GM12874 (cell line): ENCODE data around the gene MICAL2.

Source experiments
- TF ChIP-seq, protein P1 (sequence below): IDR thresholded peaks from 2 replicates; pipeline ENCODE4 v1.5.1; 2011; ENCODE audit warnings: low read depth, mild to moderate bottlenecking, control low read depth, low read length, moderate library complexity; ENCODE audit not compliant: insufficient read depth

MICAL2 gene

DNA sequence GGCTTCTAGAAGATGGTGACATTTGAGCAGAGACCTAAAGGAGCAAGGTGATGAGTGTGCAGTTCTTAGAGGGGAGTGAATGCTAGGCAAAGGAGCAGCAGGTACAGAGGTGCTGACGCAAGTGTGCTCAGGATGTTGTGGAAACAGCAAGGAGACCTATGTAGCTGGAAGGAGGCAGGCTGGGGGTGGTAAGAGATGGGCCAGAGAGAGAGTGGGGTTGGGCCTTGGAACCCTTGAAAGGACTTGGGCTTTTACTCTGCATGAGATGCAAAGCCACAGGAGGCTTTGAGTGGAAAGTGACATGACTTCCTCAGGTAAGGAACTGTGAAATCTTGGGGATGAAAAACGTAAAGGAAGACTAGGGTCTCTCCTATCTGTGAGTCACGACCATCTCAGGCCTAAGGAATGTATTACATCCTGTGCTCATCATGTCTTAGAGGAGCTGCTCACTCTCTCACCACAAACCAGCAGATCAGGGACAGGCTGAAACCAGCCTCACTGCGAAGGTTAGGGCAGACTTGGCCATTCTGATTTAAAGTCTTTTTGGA lies 65.4 kb downstream of the MICAL2 start:
- TF ChIP-seq, protein P1, sequence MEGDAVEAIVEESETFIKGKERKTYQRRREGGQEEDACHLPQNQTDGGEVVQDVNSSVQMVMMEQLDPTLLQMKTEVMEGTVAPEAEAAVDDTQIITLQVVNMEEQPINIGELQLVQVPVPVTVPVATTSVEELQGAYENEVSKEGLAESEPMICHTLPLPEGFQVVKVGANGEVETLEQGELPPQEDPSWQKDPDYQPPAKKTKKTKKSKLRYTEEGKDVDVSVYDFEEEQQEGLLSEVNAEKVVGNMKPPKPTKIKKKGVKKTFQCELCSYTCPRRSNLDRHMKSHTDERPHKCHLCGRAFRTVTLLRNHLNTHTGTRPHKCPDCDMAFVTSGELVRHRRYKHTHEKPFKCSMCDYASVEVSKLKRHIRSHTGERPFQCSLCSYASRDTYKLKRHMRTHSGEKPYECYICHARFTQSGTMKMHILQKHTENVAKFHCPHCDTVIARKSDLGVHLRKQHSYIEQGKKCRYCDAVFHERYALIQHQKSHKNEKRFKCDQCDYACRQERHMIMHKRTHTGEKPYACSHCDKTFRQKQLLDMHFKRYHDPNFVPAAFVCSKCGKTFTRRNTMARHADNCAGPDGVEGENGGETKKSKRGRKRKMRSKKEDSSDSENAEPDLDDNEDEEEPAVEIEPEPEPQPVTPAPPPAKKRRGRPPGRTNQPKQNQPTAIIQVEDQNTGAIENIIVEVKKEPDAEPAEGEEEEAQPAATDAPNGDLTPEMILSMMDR: no peak

DNA sequence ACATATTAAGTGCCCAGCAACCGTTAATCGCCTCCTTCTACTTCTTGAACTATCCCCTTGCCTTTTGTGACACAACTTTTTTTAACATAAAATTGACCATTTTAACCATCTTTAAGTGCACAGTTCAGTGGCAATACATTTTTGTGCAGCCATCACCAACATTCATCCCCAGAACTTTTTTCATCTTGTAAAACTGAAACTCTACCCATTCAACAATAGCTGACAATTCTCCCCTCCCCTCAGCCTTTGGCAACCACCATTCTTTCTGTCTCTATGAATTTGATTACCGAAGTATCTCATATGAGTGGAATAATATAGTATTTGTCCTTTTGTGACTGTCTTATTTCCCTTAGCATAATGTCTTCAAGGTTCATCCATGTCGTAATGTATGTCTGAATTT lies 66.0 kb downstream of the MICAL2 start:
- TF ChIP-seq, protein P1: no peak

DNA sequence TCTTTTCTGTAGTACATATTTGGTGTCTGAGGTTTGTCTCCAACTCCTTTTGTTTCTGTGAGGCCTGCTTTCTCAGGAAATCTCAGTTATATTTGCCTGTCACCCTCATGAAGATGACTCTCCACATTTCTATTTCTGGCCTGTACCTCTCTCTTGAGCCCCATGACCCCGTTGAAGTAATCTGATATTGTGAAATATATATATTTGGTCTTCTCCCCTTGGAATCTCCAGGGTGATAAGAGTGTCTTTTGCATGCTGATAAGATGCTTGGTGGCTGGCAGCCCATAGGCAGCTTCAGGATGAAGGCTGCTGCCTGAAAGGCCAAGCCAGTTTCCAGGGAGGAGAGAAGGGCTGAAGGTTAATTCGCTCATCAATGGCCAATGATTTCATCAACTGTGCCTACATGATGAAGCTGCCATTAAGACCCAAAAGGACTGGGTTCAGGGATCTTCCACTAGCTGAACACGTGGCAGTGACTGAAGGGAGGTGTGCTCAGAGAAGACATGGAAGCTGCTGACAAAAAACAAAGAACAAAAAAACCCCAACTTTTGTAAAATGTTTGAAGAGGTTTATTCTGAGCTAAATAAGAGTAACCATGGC lies 67.4 kb downstream of the MICAL2 start:
- TF ChIP-seq, protein P1: no peak

DNA sequence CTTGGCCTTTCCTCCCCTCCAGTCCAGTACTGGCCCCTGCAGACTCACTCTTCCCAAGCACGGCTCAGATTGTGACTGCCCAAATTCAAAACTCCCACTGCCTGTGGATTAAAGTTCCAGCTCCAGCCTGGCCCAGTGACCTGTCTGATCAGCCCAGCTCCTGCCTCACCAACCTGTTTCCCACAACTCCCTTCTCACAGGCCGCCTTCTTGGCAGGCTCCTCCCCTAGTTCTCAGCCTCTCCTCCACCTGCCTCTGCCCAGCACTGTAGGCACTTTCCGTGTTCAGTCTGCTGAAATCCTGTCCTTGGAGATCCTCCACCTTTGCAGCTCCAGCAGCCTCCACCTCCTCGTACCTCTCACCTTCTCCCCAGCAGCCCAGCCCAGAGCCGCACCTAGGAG lies 68.6 kb downstream of the MICAL2 start:
- TF ChIP-seq, protein P1: no peak

DNA sequence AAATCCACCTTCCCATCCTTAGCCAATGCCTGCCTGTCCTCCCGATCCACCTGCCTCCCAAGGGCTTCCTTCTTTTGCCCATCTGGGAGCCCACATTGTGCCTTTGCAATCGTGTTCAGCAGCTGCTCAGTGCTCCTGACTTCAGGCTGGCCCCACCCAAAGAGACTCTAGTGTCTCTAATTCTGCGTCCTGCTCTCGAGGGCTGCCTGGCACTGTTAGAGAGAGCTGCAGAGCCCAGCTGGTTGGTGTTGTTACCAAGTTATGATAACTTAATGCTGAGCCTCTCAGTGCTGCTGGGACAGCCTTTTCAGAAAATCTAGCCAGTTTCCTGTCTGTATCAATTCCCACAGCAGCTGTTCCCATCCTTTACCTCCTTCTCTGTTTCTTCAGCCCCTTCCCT lies 69.1 kb downstream of the MICAL2 start:
- TF ChIP-seq, protein P1: no peak

DNA sequence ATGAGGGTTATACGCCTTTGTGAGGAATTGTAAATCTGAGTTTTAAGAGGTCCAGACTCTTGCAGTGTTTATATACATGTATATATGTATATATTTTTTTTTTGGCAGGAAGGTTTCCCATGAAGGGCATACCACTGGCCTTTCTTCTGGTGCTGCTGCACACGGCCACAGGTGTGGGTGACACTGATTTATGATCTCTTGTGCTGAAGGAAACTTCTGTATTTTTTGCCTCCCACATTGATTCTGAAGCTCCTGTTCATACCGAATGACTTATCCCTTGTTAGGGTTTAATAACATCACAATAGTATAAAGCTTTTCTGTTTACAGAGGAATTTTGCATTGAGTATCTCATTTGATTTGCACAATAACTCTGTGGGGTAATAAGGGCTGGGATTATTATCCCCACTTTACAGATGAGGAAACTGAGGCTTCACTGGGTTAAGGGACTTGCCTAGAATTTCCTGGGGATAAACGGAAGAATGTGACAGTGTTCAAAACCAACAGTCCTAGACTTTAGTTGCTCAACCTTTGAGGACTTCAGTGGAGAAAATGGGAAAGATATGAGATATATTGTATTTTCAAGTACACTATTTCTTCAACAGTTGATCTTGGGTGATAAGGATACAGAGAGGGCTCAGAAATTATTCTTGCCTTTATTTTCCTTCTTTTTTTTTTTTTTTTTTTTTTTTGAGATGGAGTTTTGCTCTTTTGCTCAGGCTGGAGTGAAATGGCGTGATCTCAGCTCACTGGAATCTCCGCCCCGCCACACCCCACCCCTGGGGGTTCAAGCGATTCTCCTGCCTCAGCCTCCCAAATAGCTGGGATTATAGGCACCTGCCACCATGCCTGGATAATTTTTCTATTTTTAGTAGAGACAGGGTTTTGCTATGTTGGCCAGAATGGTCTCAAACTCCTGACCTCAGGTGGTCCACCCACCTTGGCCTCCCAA lies 70.1 kb downstream of the MICAL2 start:
- TF ChIP-seq, protein P1: no peak

DNA sequence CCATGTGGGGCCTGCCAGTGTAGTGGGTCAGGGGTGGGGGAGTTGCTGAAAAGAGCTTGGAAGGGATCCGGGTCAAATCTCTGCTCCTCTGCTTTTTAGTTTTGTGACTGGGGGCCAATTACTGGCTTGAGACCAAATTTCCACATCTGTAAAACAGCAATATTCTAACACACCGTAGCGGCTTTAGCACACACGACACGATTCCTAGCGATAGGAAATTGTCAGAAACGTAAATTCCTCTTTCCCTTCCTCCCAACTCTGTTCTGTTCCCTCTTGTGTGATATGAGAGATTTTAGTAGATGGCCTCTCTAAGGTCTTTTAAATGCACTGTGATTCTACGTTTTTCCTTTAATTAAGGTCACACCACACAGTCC lies 71.9 kb downstream of the MICAL2 start:
- TF ChIP-seq, protein P1: no peak
